Measurements from ENCODE around the gene FBXL7. TPM values are rescaled to one million over a fixed set of nuclear protein-coding genes. Genes with fewer than 3 reads are reported as not detected.

Gene FBXL7
- polyA plus RNA-seq, 3 donors: not detected

DNA sequence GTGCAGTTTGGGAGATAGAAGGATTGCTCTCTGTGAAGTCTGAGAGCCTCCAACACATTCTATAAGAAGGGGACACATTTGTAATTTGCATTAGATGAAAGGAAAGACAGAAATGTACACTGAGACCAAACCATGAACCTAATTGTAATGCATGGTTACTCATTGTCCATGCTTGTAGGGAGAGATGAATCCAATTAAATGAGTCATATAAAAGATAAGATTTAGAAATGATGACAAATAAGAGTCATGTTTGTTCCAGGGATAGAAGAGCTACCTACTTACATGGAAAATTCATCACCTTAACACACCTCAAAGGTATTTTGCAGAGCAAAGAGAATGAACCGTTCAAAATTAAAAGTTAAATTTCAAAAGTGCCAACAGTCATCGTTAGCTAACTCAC, 85.1 kb downstream of the FBXL7 start:
- no peak overlapping the region for H2AFZ ChIP-seq (ENCODE audit: insufficient read depth, low read depth, low read length, poor library complexity, severe bottlenecking)
- no peaks in the 10 kb centered on the region for H4K20me1 ChIP-seq (ENCODE audit: insufficient read depth, low read length)
- no peaks in the 10 kb centered on the region for H3K27me3 ChIP-seq (ENCODE audit: control insufficient read depth in 2 of 2, insufficient read depth in 2 of 2, low read length in 2 of 2)
- H3K36me3 Mint-ChIP-seq: no peaks in the 10 kb centered on the region
- H3K9me3 ChIP-seq (replicated peaks in 1 of 2; ENCODE audit: control insufficient read depth in 1 of 2, insufficient read depth in 1 of 2, low read length in 2 of 2): peaks cover 41% of the 10 kb centered on the region in 2 donors
- H3K9me3 Mint-ChIP-seq: peaks cover 17 to 26% (median 21%) of the 10 kb centered on the region in 7 donors
- H3K4me1 Mint-ChIP-seq: no peaks in the 10 kb centered on the region
- no peak overlapping the region for H3K4me3 ChIP-seq (replicated peaks in 1 of 3; ENCODE audit: low read depth in 2 of 3, low read length in 3 of 3)
- no CpG with 5 or more reads among the region's 2 CpGs for WGBS (ENCODE audit: insufficient coverage)
- H3K27ac ChIP-seq (ENCODE audit: low read depth in 1 of 2, low read length in 2 of 2): no peak overlapping the region
- no peak overlapping the region for H3K27ac Mint-ChIP-seq
- H3K4me2 ChIP-seq (replicated peaks; ENCODE audit: extremely low read depth, low read length, poor library complexity, severe bottlenecking): no peak overlapping the region
- H3K27me3 Mint-ChIP-seq (ENCODE audit: low read depth in 3 of 3): no peaks in the 10 kb centered on the region
- DNase-seq: no peak
- intact Hi-C loops (cut with micrococcal nuclease): no loop called here
- no peak overlapping the region for H3K9ac ChIP-seq (ENCODE audit: insufficient read depth, low read length, poor library complexity, severe bottlenecking)
- H3K4me1 ChIP-seq (ENCODE audit: control insufficient read depth in 1 of 2, insufficient read depth in 2 of 2, low read length in 2 of 2): no peaks in the 10 kb centered on the region
- H3K79me2 ChIP-seq (ENCODE audit: insufficient read depth, low read length): no peaks in the 10 kb centered on the region
- no peaks in the 10 kb centered on the region for H3K36me3 ChIP-seq (replicated peaks in 1 of 2; ENCODE audit: control insufficient read depth in 1 of 2, insufficient read depth in 2 of 2, low read length in 2 of 2)
- TF ChIP-seq CTCF (IDR thresholded peaks at IDR 0.05): no peak
- H3K4me3 Mint-ChIP-seq: no peak overlapping the region

GRCh38 chr5:15585841-15586591, 86.0 kb downstream of the FBXL7 start:
- no peak for DNase-seq
- H3K4me1 ChIP-seq (ENCODE audit: control insufficient read depth in 1 of 2, insufficient read depth in 2 of 2, low read length in 2 of 2): no peaks in the 10 kb centered on the region
- no peak overlapping the region for H3K27ac ChIP-seq (ENCODE audit: low read depth in 1 of 2, low read length in 2 of 2)
- Mint-ChIP-seq H3K27me3 (ENCODE audit: low read depth in 3 of 3) (no peaks in the 10 kb centered on the region), H3K4me3 (no peak overlapping the region), H3K36me3 (no peaks in the 10 kb centered on the region), H3K9me3 (peaks cover 13 to 26% (median 20%) of the 10 kb centered on the region in 7 donors), H3K27ac (no peak overlapping the region), H3K4me1 (no peaks in the 10 kb centered on the region)
- intact Hi-C loops (cut with micrococcal nuclease): no loop called here
- no peaks in the 10 kb centered on the region for H3K27me3 ChIP-seq (ENCODE audit: control insufficient read depth in 2 of 2, insufficient read depth in 2 of 2, low read length in 2 of 2)
- no peak overlapping the region for H3K9ac ChIP-seq (ENCODE audit: insufficient read depth, low read length, poor library complexity, severe bottlenecking)
- no peak overlapping the region for H2AFZ ChIP-seq (ENCODE audit: insufficient read depth, low read depth, low read length, poor library complexity, severe bottlenecking)
- TF ChIP-seq CTCF (IDR thresholded peaks at IDR 0.05): no peak
- H4K20me1 ChIP-seq (ENCODE audit: insufficient read depth, low read length): no peaks in the 10 kb centered on the region
- H3K4me2 ChIP-seq (replicated peaks; ENCODE audit: extremely low read depth, low read length, poor library complexity, severe bottlenecking): no peak overlapping the region
- no CpG with 5 or more reads among the region's 1 CpG for WGBS (ENCODE audit: insufficient coverage)
- no peak overlapping the region for H3K4me3 ChIP-seq (replicated peaks in 1 of 3; ENCODE audit: low read depth in 2 of 3, low read length in 3 of 3)
- no peaks in the 10 kb centered on the region for H3K36me3 ChIP-seq (replicated peaks in 1 of 2; ENCODE audit: control insufficient read depth in 1 of 2, insufficient read depth in 2 of 2, low read length in 2 of 2)
- no peaks in the 10 kb centered on the region for H3K79me2 ChIP-seq (ENCODE audit: insufficient read depth, low read length)
- peaks cover 32 to 37% of the 10 kb centered on the region in 2 donors for H3K9me3 ChIP-seq (replicated peaks in 1 of 2; ENCODE audit: control insufficient read depth in 1 of 2, insufficient read depth in 1 of 2, low read length in 2 of 2)

All from CD14-positive monocyte (primary cell).